HepG2 (cell line): ENCODE data around the gene KRABD2.
A peak's percentile ranks its signal among the peaks of the same experiment; 100 is the strongest.

ENCODE experiments used
- ARID2 ChIP-seq: sonication (generic); formaldehyde crosslinking; IDR thresholded peaks from 2 replicates; pipeline ENCODE4 v1.8.1; 2022; ENCODE audit warnings: mild to moderate bottlenecking, missing genetic modification reagents, borderline replicate concordance
- BRCA1 ChIP-seq: sonication (generic); formaldehyde crosslinking; IDR thresholded peaks from 2 replicates; pipeline ENCODE4 v1.4.0; 2020; ENCODE audit warnings: missing genetic modification reagents
- BRD4 ChIP-seq: sonication (generic); formaldehyde crosslinking; IDR thresholded peaks from 2 replicates; pipeline ENCODE4 v1.4.0; 2020; ENCODE audit warnings: missing genetic modification reagents
- EZH2 ChIP-seq: conservative IDR thresholded peaks from 2 replicates; pipeline ENCODE4 v1.6.1; 2012; ENCODE audit warnings: mild to moderate bottlenecking, low read depth, low read length, moderate library complexity
- HDAC2 ChIP-seq: sonication (generic); formaldehyde crosslinking; IDR thresholded peaks from 2 replicates; pipeline ENCODE4 v1.4.0; 2020; ENCODE audit warnings: missing genetic modification reagents
- HNRNPUL1 ChIP-seq: fragments of 200-400 bp; formaldehyde crosslinking; IDR thresholded peaks from 2 replicates; pipeline ENCODE4 v1.6.1; 2017; ENCODE audit warnings: low read depth, mild to moderate bottlenecking, low read length, moderate library complexity
- HOXD1 ChIP-seq: sonication (generic); formaldehyde crosslinking; IDR thresholded peaks from 2 replicates; pipeline ENCODE4 v1.5.0; 2020; ENCODE audit warnings: missing genetic modification reagents
- MAF1 ChIP-seq: sonication (generic); formaldehyde crosslinking; IDR thresholded peaks from 2 replicates; pipeline ENCODE4 v1.5.0; 2020; ENCODE audit warnings: missing genetic modification reagents, borderline replicate concordance
- MXI1 ChIP-seq: IDR thresholded peaks from 3 replicates; pipeline ENCODE4 v1.6.1; 2012; ENCODE audit warnings: low read depth, low read length, inconsistent platforms, borderline replicate concordance
- MYC ChIP-seq: sonication (generic); formaldehyde crosslinking; IDR thresholded peaks from 2 replicates; pipeline ENCODE4 v1.9.0; 2021; ENCODE audit warnings: missing genetic modification reagents, borderline replicate concordance
- NCOA2 ChIP-seq: sonication (generic); formaldehyde crosslinking; IDR thresholded peaks from 2 replicates; pipeline ENCODE4 v1.8.0; 2022; ENCODE audit warnings: inconsistent platforms
- NR2F1 ChIP-seq, 2 experiments: fragments of 450-650 bp in 1 of 2; formaldehyde crosslinking in 1 of 2; IDR thresholded peaks; 2 replicates each; pipeline versions ENCODE4 v1.5.0 to v1.6.1; 2016 to 2020; ENCODE audit warnings: mild to moderate bottlenecking in 1 of 2, missing compliant biosample characterization in 1 of 2, missing genetic modification reagents in 1 of 2, moderate library complexity in 1 of 2
- POLR2A ChIP-seq, 2 experiments: IDR thresholded peaks; 2 replicates each; pipeline ENCODE4 v1.6.1; 2011; ENCODE audit warnings: low read depth in 2 of 2, low read length in 2 of 2, mild to moderate bottlenecking in 1 of 2, moderate library complexity in 1 of 2; ENCODE audit not compliant: insufficient read depth in 1 of 2
- RAD51 ChIP-seq: fragments of 450-650 bp; IDR thresholded peaks from 2 replicates; pipeline ENCODE4 v1.6.1; 2016; ENCODE audit warnings: borderline replicate concordance
- RFXANK ChIP-seq: IDR thresholded peaks from 2 replicates; pipeline ENCODE4 v1.6.1; 2016
- RXRB ChIP-seq: IDR thresholded peaks from 2 replicates; pipeline ENCODE4 v1.6.1; 2016; ENCODE audit warnings: borderline replicate concordance, missing genetic modification reagents, missing compliant biosample characterization
- SMAD3 ChIP-seq: sonication (generic); formaldehyde crosslinking; IDR thresholded peaks from 2 replicates; pipeline ENCODE4 v1.4.0; 2020; ENCODE audit warnings: missing genetic modification reagents
- SMYD3 ChIP-seq: sonication (generic); formaldehyde crosslinking; IDR thresholded peaks from 2 replicates; pipeline ENCODE4 v1.8.1; 2023; ENCODE audit warnings: mild to moderate bottlenecking, missing genetic modification reagents
- TFE3 ChIP-seq: IDR thresholded peaks from 2 replicates; pipeline ENCODE4 v1.6.1; 2016
- ZBTB21 ChIP-seq: sonication (generic); formaldehyde crosslinking; IDR thresholded peaks from 2 replicates; pipeline ENCODE4 v1.4.0; 2020; ENCODE audit warnings: missing genetic modification reagents
- ZBTB25 ChIP-seq: IDR thresholded peaks from 2 replicates; pipeline ENCODE4 v1.6.1; 2018; ENCODE audit warnings: missing genetic modification reagents
- ZMYM4 ChIP-seq: sonication (generic); formaldehyde crosslinking; IDR thresholded peaks from 2 replicates; pipeline ENCODE4 v1.8.1; 2023; ENCODE audit warnings: mild to moderate bottlenecking, missing genetic modification reagents
- ZNF180 ChIP-seq: sonication (generic); formaldehyde crosslinking; IDR thresholded peaks from 2 replicates; pipeline ENCODE4 v1.4.0; 2020; ENCODE audit warnings: low read depth, missing genetic modification reagents, borderline replicate concordance
- ZNF253 ChIP-seq: sonication (generic); formaldehyde crosslinking; IDR thresholded peaks from 2 replicates; pipeline ENCODE4 v1.8.0; 2022; ENCODE audit warnings: mild to moderate bottlenecking, missing genetic modification reagents, borderline replicate concordance
- ZNF451 ChIP-seq: sonication (generic); formaldehyde crosslinking; IDR thresholded peaks from 2 replicates; pipeline ENCODE4 v1.5.0; 2020; ENCODE audit warnings: mild to moderate bottlenecking, missing genetic modification reagents
- ZNF530 ChIP-seq: sonication (generic); formaldehyde crosslinking; IDR thresholded peaks from 2 replicates; pipeline ENCODE4 v1.5.0; 2020; ENCODE audit warnings: low read depth, mild to moderate bottlenecking, missing genetic modification reagents
- ZNF558 ChIP-seq: sonication (generic); formaldehyde crosslinking; IDR thresholded peaks from 2 replicates; pipeline ENCODE4 v1.9.0; 2022; ENCODE audit warnings: mild to moderate bottlenecking, missing genetic modification reagents, borderline replicate concordance
- ZNF747 ChIP-seq: sonication (generic); formaldehyde crosslinking; IDR thresholded peaks from 2 replicates; pipeline ENCODE4 v1.8.1; 2023; ENCODE audit warnings: missing genetic modification reagents, mild to moderate bottlenecking, borderline replicate concordance
- ZNF790 ChIP-seq: sonication (generic); formaldehyde crosslinking; IDR thresholded peaks from 2 replicates; pipeline ENCODE4 v1.8.0; 2022; ENCODE audit warnings: missing genetic modification reagents, mild to moderate bottlenecking, borderline replicate concordance

KRABD2 gene

GRCh38 chr17:8376271-8377067, at the start of gene KRABD2 (continued):
- TF ChIP-seq RXRB (CRISPR knock-in tag) (peak; percentile 65), EZH2 (no peak), ZMYM4 (CRISPR knock-in tag) (no peak; the same call in none of the 2 replicates), MXI1 (peak; percentile 89; the same call in 2 of the 3 replicates), RAD51 (no peak), ZBTB21 (CRISPR knock-in tag) (no peak), NR2F1 (CRISPR knock-in tag; IDR thresholded peaks at IDR 0.05) (no peak), ZNF747 (CRISPR knock-in tag) (peak; percentile 57; the same call in 1 of the 2 replicates), BRD4 (CRISPR knock-in tag) (peak; percentile 65; the same call in 1 of the 2 replicates), POLR2A (IDR thresholded peaks at IDR 0.05; ENCODE audit: insufficient read depth in 1 of 2, low read depth in 2 of 2, low read length in 2 of 2) (peak; percentile 78 to 94), MYC (CRISPR knock-in tag) (peak; percentile 79), TFE3 (CRISPR knock-in tag) (peak; percentile 36; the same call in 1 of the 2 replicates), NCOA2 (CRISPR knock-in tag) (peak; percentile 32; the same call in 1 of the 2 replicates), ZNF180 (CRISPR knock-in tag) (0 out of 2 replicates have a peak, but pooled peaks have one; percentile 42), BRCA1 (CRISPR knock-in tag) (0 out of 2 replicates have a peak, but pooled peaks have one; percentile 73), ZNF558 (CRISPR knock-in tag) (no peak; the same call in 1 of the 2 replicates), MAF1 (CRISPR knock-in tag) (0 out of 2 replicates have a peak, but pooled peaks have one; percentile 51), RFXANK (CRISPR knock-in tag) (no peak), SMAD3 (CRISPR knock-in tag) (0 out of 2 replicates have a peak, but pooled peaks have one; percentile 18), ZNF451 (CRISPR knock-in tag) (peak; percentile 86), ZBTB25 (peak; percentile 48; the same call in 1 of the 2 replicates), HDAC2 (peak; percentile 70; the same call in 1 of the 2 replicates), HOXD1 (CRISPR knock-in tag) (peak; percentile 41; the same call in 1 of the 2 replicates), SMYD3 (CRISPR knock-in tag) (no peak), ZNF530 (CRISPR knock-in tag) (no peak), ARID2 (CRISPR knock-in tag) (peak; percentile 66; the same call in 1 of the 2 replicates), HNRNPUL1 (no peak), ZNF790 (CRISPR knock-in tag) (no peak), ZNF253 (CRISPR knock-in tag) (0 out of 2 replicates have a peak, but pooled peaks have one; percentile 49)
